ENCODE results near the gene OR51F2.
"Not testable (repeated sequence)": the region's sequence is repeated elsewhere in the genome, so short reads cannot be mapped to it uniquely, and the experiment has no call there.

Gene OR51F2, protein sequence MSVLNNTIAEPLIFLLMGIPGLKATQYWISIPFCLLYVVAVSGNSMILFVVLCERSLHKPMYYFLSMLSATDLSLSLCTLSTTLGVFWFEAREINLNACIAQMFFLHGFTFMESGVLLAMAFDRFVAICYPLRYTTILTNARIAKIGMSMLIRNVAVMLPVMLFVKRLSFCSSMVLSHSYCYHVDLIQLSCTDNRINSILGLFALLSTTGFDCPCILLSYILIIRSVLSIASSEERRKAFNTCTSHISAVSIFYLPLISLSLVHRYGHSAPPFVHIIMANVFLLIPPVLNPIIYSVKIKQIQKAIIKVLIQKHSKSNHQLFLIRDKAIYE

GRCh38 chr11:4821021-4821420 lies at the start of gene OR51F2:
TSS of gene OR51F2 (plus strand) at chr11:4821321. CDS start at chr11:4821422, 101 bp downstream.
- DNase-seq, result no peak

DNA sequence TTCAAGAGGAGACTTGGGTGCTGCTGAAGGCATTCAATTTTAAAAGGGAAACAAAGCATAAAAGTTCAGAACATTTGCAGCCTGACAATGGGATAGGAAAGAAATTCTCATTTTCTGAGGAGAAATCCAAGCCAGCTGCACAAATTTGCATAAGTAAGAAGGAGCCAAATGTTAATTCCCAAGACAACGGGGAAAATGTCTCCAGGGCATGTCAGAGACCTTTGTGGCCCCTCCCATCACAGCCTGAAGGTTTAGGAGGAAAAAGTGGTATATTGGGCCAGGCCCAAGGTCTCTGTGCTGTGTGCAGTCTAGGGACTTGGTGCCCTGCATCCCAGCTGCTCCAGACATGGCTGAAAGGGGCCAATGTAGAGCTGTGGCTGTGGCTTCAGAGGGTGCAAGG lies 38.7 kb upstream of the OR51F2 start:
- no peak for DNase-seq

DNA sequence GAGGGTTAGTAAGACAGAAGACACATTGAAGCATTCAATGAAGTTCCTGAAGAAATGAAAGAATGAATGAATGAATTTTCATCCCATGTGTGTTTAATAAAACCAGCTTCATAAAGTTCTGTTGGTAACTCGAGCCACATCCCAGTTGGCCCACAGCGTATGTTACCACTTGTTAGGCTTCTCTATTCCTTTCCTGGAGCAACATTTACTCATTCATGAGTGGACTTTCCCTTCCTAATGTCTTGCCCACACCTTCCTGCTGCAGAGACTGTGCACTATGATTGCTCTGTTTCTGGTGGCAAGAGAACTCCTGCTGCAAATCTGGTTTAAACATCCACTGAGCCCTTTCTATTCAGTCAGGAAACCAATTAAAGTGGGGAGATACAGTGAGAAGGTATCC lies 23.9 kb upstream of the OR51F2 start:
- DNase-seq, result no peak

DNA sequence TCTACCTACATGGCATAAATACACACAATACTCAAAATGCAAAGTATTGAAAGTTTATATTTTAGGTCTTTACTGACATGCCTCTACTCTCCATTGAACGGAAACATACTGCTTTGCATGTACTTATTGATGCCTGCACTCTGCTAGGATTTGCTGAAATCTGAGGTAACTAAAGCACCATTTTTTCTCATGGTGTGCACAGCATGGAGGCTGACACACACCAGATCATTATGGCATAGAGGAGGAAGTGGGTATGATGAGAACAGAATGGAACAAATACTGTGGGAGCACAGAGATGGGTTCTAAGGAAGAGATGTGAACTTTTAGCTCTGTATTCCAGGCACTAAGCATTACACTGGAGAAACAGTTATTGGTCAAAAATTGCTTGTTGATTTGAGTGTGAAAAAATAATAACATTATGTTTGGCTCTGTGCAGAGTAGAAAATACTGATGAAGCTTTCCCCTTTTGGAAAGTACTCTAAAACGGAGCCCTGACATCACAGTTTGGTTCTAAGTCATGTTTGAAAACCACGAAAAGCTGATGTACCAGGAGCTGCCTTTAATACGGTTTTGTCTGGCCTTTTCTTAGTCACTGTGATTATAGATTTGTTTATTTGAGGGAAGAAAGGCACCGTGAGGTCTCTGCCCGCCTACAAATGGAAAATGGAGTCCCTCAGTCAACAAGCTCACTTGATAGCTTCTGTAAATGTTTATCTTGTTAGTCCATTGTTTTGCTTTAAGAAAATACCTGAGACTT lies 22.5 kb upstream of the OR51F2 start:
- DNase-seq, result no peak

DNA sequence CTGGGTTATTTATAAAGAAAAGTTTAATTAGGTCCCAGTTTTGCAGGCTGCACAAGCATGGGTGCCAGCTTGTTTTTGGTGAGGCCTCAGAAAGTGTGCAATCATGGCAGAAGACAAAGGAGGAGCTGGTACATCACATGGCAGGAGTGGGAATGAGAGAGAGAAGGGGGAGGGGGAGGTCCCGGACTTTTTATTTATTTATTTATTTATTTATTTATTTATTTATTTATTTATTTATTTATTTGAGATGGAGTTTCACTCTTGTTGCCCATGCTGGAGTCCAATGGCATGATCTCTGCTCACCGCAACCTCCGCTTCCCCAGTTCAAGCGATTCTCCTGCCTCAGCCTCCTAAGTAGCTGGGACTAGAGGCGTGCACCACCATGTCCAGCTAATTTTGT lies 19.8 kb upstream of the OR51F2 start:
- DNase-seq, result not testable (repeated sequence)

DNA sequence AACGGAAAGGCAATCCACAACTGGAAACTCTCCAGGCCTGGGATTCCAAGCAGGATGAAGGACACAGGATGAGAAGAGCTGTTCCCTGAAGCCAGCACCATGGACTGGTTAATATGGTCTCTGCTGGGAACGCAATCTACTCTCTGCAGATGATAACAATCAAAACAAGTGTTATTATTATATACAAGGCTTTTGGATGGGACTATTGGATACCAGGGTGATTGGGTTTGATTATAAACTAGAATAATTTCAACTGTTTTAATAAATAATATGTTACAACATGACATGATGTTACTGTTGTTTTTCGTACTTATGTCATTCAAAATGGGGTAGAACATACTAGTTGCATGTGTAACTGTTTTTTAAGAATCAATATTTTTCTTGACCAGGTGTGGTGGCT lies 16.8 kb upstream of the OR51F2 start, which contains the start of gene OR52R1:
TSS of gene OR52R1 (minus strand) at position 101 of the 400 bp plus-strand sequence. CDS start at position 101, 0 bp downstream.
- DNase-seq, result no peak

DNA sequence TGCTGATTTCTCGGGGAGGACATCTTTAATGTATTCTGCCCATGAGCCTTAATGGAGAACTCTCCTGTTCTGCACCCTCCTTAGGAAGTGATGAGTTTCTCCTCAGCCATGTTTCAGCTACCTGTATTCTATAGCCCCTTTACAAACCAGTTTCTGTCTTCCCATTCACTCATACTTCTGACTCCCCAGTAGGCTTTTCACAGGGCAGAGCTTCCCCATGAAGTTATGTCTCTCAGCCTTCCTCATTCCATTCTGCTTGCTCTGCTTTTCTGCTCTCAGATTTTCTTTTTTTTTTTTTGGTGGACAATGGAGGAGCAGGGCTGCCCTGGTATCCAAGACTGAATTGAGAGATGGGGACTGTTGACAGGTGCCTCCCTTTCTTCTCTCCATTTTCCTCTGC lies 12.6 kb upstream of the OR51F2 start:
- DNase-seq, result no peak

DNA sequence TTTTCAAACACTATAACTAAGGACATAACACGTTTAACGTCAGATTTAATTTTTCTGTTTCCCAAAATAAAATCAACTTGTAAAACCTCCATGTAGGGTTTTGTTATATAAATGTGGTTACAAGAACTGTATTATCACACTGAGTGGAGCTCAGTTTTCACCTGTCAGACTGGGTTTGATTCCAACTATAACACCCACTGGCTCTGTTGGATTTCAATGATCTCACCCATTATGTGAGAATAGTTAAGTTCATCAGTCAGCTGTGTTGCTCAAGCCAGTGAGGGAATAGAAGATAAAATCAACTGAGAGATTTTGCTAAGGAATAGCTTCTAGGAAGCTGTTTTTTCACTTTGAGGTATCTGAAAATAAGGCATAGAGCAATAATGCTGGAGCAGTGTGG lies 11.9 kb upstream of the OR51F2 start:
- DNase-seq, result no peak

GRCh38 chr11:4825132-4825531 lies 4.0 kb downstream of the OR51F2 start:
- no peak for DNase-seq

GRCh38 chr11:4826425-4826824 lies 5.3 kb downstream of the OR51F2 start:
- no peak for DNase-seq

- DNase-seq, result no peak
Measured at GRCh38 chr11:4830346-4830745, 9.2 kb downstream of the OR51F2 start.

DNA sequence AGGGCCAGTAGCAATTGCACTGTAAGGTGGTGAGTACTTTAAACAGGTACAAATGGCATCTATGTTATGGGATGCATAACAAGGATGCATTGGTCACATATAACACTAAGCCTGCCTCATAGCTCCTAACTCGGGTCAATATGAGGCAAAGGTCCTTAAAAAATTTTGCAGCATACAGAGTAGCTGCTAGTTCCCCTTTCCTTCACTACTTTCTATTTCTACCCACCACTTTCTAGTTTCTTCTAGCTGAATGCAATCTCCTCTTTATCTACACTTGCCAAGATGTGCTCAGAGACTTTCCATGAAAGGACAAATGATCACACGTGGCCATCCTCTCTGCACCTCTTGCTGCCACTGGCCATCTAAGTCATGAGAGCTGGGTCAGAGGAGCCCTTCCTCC lies 9.8 kb downstream of the OR51F2 start:
- no peak for DNase-seq

- no peak for DNase-seq
Measured at GRCh38 chr11:4839851-4840549, 18.9 kb downstream of the OR51F2 start.

DNA sequence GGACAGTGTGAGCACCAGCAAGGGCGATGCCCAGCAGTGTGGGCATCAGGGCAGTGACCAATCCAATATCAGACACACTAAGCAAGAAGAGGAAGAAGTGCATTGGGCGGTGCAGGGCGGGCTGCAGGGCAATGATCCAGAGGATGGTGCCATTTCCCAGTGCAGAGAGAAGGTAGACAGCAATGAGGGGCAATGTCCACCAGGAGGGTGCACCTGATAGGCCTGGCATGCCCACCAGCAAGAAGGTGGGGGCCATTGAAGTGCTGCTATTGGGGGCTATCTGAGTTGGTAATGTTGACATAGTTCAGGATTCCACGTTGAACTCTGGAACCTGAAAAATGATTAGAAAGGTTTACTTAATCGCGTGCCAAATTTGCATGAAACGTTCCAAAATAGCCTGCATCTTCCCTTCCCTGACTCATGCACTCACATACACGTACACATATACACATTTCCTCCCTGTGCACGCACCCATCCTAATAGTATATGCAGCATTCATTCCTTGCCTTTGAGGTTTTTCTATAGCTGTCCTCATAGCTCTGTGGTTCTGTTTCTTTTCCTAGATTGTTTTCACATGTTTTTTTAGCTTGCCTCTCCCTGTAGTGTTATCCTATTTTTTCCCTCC lies 27.9 kb downstream of the OR51F2 start, which contains the start of gene OR51S1:
TSS of gene OR51S1 (minus strand) at position 301 of the 625 bp plus-strand sequence. CDS start at position 301, 0 bp downstream.
- no peak for DNase-seq

DNA sequence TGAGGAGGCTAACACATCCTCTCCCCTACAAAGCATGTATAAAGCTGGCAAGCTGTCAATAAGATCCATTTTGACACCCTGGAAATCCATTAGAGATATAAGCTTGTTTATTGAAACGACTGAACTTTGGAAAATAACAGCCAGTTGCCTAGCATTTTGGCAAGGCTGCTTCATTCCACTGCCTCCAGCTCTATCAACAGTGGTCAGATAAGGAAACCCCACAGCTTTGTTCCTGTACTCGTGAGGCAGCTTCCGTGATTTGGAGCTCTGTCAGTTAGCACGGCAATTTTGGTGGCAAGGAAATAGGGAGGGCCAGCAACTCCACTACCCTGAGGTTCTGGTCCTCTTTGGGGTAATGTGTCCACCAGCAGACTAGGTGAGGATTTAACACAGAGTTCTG lies 29.9 kb downstream of the OR51F2 start:
- DNase-seq, result no peak

GRCh38 chr11:4854286-4854685 lies 33.2 kb downstream of the OR51F2 start:
- DNase-seq, result not testable (repeated sequence)

- DNase-seq, result no peak
Measured at GRCh38 chr11:4862447-4863236, 41.5 kb downstream of the OR51F2 start.

GRCh38 chr11:4863876-4864275 lies 42.8 kb downstream of the OR51F2 start:
- no peak for DNase-seq

- no peak for DNase-seq
Measured at GRCh38 chr11:4865855-4866254, 44.7 kb downstream of the OR51F2 start.
